Activated CD4-positive, CD25-positive, alpha-beta regulatory T cell treated with anti-CD3 and anti-CD28 coated beads, Interleukin-2, amount 50 U/mL, for 72 hours (primary cell): ENCODE measurements around the gene STARD6.
A peak's percentile ranks its signal among the peaks of the same experiment; 100 is the strongest.
"Not testable (repeated sequence)": the region's sequence is repeated elsewhere in the genome, so short reads cannot be mapped to it uniquely, and the experiment has no call there.

Experiments
- DNase-seq: peaks from one replicate; pipeline ENCODE4 v3.0.0; 2021

The STARD6 gene

GRCh38 chr18:54335638-54336173, 22.0 kb downstream of the STARD6 start:
- DNase-seq: no peak

- DNase-seq: no peak
These were observed 26.7 kb downstream of the STARD6 start for GRCh38 chr18:54330768-54331548.

GRCh38 chr18:54329787-54330186, 27.9 kb downstream of the STARD6 start:
- no peak for DNase-seq

GRCh38 chr18:54327818-54328217, 29.8 kb downstream of the STARD6 start:
- DNase-seq: no peak

GRCh38 chr18:54323970-54324369, 33.7 kb downstream of the STARD6 start:
- no peak for DNase-seq

- DNase-seq: no peak
These were observed 34.1 kb downstream of the STARD6 start for GRCh38 chr18:54323561-54323960.

- DNase-seq: no peak
These were observed 41.4 kb downstream of the STARD6 start for GRCh38 chr18:54316071-54316820.

GRCh38 chr18:54309564-54309963, 48.1 kb downstream of the STARD6 start:
- not testable (repeated sequence) for DNase-seq

GRCh38 chr18:54303408-54303807, 54.2 kb downstream of the STARD6 start:
- no peak for DNase-seq

GRCh38 chr18:54298991-54299390, 58.7 kb downstream of the STARD6 start:
- not testable (repeated sequence) for DNase-seq

- no peak for DNase-seq
These were observed 61.6 kb downstream of the STARD6 start for GRCh38 chr18:54296062-54296461.

GRCh38 chr18:54294274-54294673, 63.4 kb downstream of the STARD6 start:
- no peak for DNase-seq

GRCh38 chr18:54284981-54285785, 72.5 kb downstream of the STARD6 start:
- peak; percentile 62 for DNase-seq

GRCh38 chr18:54284535-54284934, 73.1 kb downstream of the STARD6 start:
- DNase-seq: no peak

GRCh38 chr18:54280220-54280569, 77.5 kb downstream of the STARD6 start:
- no peak for DNase-seq

- DNase-seq: no peak
These were observed 78.0 kb downstream of the STARD6 start for GRCh38 chr18:54279477-54280219.

- DNase-seq: no peak
These were observed 79.0 kb downstream of the STARD6 start for GRCh38 chr18:54278615-54279014.

GRCh38 chr18:54277899-54278298, 79.8 kb downstream of the STARD6 start:
- no peak for DNase-seq
